Breast epithelium (tissue), 3 donors: Measurements from ENCODE around the gene NBPF15.
"Not testable (repeated sequence)": the region's sequence is repeated elsewhere in the genome, so short reads cannot be mapped to it uniquely, and the experiment has no call there.

Experiments used
- POLR2A ChIP-seq: fragments of 450-650 bp; IDR thresholded peaks from one replicate; pipeline ENCODE4 v1.6.1; 2016; ENCODE audit warnings: antibody characterized with exemption, mild to moderate bottlenecking, moderate library complexity
- POLR2AphosphoS5 ChIP-seq, 3 donors: sonication (generic); formaldehyde crosslinking; IDR thresholded peaks; one replicate each; pipeline ENCODE4 v1.6.1; 2017; ENCODE audit warnings: antibody characterized with exemption in 3 of 3

GRCh38 chr1:144442402-144442801 lies 19.1 kb downstream of the NBPF15 start:
- not testable (repeated sequence) for TF ChIP-seq POLR2AphosphoS5 (IDR thresholded peaks at IDR 0.05); POLR2A
